ENCODE measurements around the gene ZNF785. TPM values are rescaled to one million over a fixed set of nuclear protein-coding genes. Genes with fewer than 3 reads are reported as not detected.

ZNF785 gene
- total RNA-seq, 1 donor from 2014 or later = 31.9 TPM

DNA sequence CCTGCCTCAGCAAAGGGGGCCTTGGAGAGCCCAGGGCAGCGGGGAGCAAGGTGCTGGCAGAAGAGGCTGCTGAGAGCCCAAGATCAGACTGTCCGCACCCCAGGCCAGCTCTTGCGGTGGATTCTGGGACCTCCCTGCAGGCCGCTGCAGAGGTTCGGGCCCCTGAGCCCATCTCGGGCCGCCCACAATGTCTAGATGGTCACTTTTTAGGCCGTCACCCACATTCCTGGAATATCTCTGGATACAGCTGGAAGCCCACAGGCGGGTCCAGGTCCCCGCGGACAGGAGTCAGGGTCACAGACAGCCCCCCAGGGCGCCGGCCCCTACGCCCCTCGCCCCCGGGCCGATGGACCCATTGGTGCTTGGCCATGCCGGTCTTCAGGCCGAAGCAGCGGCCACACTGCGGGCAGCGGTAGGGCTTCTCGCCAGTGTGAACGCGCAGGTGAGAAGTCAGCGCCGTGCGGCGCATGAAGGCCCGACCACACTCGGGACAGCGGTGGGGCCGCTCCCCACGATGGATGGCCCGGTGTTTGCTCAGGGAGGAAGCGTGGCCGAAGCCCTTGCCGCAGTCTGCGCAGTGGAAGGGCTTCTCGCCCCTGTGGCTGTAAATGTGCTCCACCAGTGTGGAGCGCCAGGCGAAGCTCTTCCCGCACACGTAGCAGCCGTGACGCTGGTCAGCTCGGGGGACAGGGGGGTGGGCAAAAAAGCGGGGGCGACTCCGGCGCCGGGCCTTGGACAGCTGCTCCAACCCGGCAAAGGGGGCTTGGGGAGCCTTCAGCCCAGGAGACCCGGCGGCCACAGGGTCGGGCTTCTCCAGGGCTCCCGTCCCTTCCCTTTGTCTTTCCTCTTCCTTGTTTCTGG lies 53.0 kb downstream of the ZNF785 start:
- Mint-ChIP-seq H3K27ac (no peak overlapping the region), H3K27me3 (ENCODE audit: low read depth) (no peaks in the 10 kb centered on the region), H3K4me3 (peak overlapping the region; percentile 67)

More for the DNA sequence above, 53.0 kb downstream of the ZNF785 start:
- Mint-ChIP-seq H3K36me3 (peaks cover 6% of the 10 kb centered on the region), H3K9me3 (no peaks in the 10 kb centered on the region), H3K4me1 (peaks cover 45% of the 10 kb centered on the region)
- TF ChIP-seq CTCF (IDR thresholded peaks at IDR 0.05; ENCODE audit: unreplicated experiment) = no peak
- no peak for DNase-seq (ENCODE audit: low spot score in 2 of 2, unreplicated experiment in 2 of 2)

Other genes starting within 250 kb of the ZNF785 start
- gene CD2BP2, start 230.4 kb downstream of the ZNF785 start, total RNA-seq = 63.7 to 63.9 TPM (median 63.9 TPM) in 3 replicates
- 59.6 to 64.1 TPM (median 64.0 TPM) in 3 replicates for gene TBC1D10B, start 215.2 kb downstream of the ZNF785 start, total RNA-seq
- gene MYL11, start 210.9 kb downstream of the ZNF785 start, total RNA-seq = 1.4 to 4.4 TPM (median 2.8 TPM) in 3 replicates
- gene SEPTIN1, start 203.1 kb downstream of the ZNF785 start, total RNA-seq = 0.86 to 1.6 TPM (median 1.4 TPM) in 3 replicates
- 24.2 to 25.2 TPM (median 24.8 TPM) in 3 replicates for gene ZNF48, start 190.3 kb downstream of the ZNF785 start, total RNA-seq
- 10.7 to 12.6 TPM (median 11.8 TPM) in 3 replicates for gene ZNF771, start 178.1 kb downstream of the ZNF785 start, total RNA-seq
- 31.8 to 35.4 TPM (median 33.1 TPM) in 3 replicates for gene DCTPP1, start 155.7 kb downstream of the ZNF785 start, total RNA-seq
- gene SEPHS2, start 139.8 kb downstream of the ZNF785 start, total RNA-seq = 27.3 to 29.5 TPM (median 29.3 TPM) in 3 replicates
- 0.45 TPM in 1 of 3 replicates, not detected in the others for gene ITGAL, start 113.0 kb downstream of the ZNF785 start, total RNA-seq
- gene ZNF768, start 59.1 kb downstream of the ZNF785 start, total RNA-seq = 41.2 to 42.2 TPM (median 41.9 TPM) in 3 replicates
- gene ZNF747, start 50.8 kb downstream of the ZNF785 start, total RNA-seq = 12.4 to 16.4 TPM (median 15.2 TPM) in 3 replicates
- gene ZNF764, start 27.3 kb downstream of the ZNF785 start, total RNA-seq = 16.5 to 18.2 TPM (median 17.0 TPM) in 3 replicates
- 10.1 to 12.0 TPM (median 11.3 TPM) in 3 replicates for gene ZNF688, start 14.0 kb downstream of the ZNF785 start, total RNA-seq
- gene ZNF689, start 24.7 kb upstream of the ZNF785 start, total RNA-seq = 12.1 to 13.7 TPM (median 12.4 TPM) in 3 replicates
- 39.1 to 43.7 TPM (median 43.5 TPM) in 3 replicates for gene PRR14, start 65.3 kb upstream of the ZNF785 start, total RNA-seq
- gene FBRS, start 72.7 kb upstream of the ZNF785 start, total RNA-seq = 93.0 to 98.4 TPM (median 97.5 TPM) in 3 replicates
- 74.2 to 79.7 TPM (median 74.8 TPM) in 3 replicates for gene SRCAP, start 113.5 kb upstream of the ZNF785 start, total RNA-seq
- gene PHKG2, start 162.7 kb upstream of the ZNF785 start, total RNA-seq = 44.6 to 53.2 TPM (median 46.4 TPM) in 3 replicates
- gene CFAP119, start 176.4 kb upstream of the ZNF785 start, total RNA-seq = 6.0 to 7.4 TPM (median 6.3 TPM) in 3 replicates
- gene RNF40, start 176.6 kb upstream of the ZNF785 start, total RNA-seq = 124 to 130 TPM (median 126 TPM) in 3 replicates
- gene ZNF629, start 201.5 kb upstream of the ZNF785 start, total RNA-seq = 40.8 to 41.6 TPM (median 41.4 TPM) in 3 replicates

All from mesothelial cell of epicardium (in vitro differentiated cells).